Endothelial cell of umbilical vein (primary cell): ENCODE measurements around the gene ATXN1. TPM values are rescaled to one million over a fixed set of nuclear protein-coding genes. Genes with fewer than 3 reads are reported as not detected.

Source experiments
- BruUV-seq: library from RNA; stranded (reverse); fragments of 400-500 nt; replicated peaks from 2 replicates; lab custom pipeline; 2021; lab: Mats Ljungman, UMichigan
- CTCF ChIA-PET: fragments of 300-600, 350-600 bp; sonication (Branson Sonifier 250); formaldehyde crosslinking; loops from one replicate; lab custom pipeline; 2021; ENCODE audit warnings: antibody characterized with exemption, inconsistent platforms; lab: Charles Lee
- POLR2A ChIA-PET: fragments of 300-600, 350-600 bp; sonication (Branson Sonifier 250); formaldehyde crosslinking; loops from one replicate; lab custom pipeline; 2021; ENCODE audit warnings: antibody characterized with exemption, inconsistent platforms; lab: Charles Lee
- DNase-seq: peaks from one replicate; pipeline ENCODE4 v3.0.0-alpha.2; 2011; ENCODE audit warnings: low read depth, low spot score
- FAIRE-seq: peaks from 2 replicates; lab custom pipeline; 2011; peaks lifted over from hg19 to GRCh38; lab: Jason Lieb, UNC
- H2AFZ ChIP-seq: 2 replicates; pipeline ENCODE4 v1.6.0; 2012; ENCODE audit warnings: low read depth, low read length, control low read depth, inconsistent platforms
- H3K27ac ChIP-seq: 2 replicates; pipeline ENCODE4 v1.5.1; 2011; ENCODE audit warnings: low read depth, mild to moderate bottlenecking, control low read depth, low read length, moderate library complexity; ENCODE audit not compliant: insufficient read depth
- H3K27me3 ChIP-seq, 2 experiments: 2 replicates each; pipeline versions ENCODE4 v1.6.0 to v1.6.1; 2011; ENCODE audit warnings: low read length in 2 of 2, mixed read lengths in 1 of 2; ENCODE audit not compliant: control insufficient read depth in 2 of 2, insufficient read depth in 2 of 2
- H3K36me3 ChIP-seq, 2 experiments: 2 replicates in 1 of 2; 3 replicates in 1 of 2; pipeline ENCODE4 v1.5.1; 2011; ENCODE audit warnings: low read length in 2 of 2, mild to moderate bottlenecking in 1 of 2, moderate library complexity in 1 of 2; ENCODE audit not compliant: control insufficient read depth in 2 of 2, insufficient read depth in 2 of 2; ENCODE audit errors: extremely low read depth in 1 of 2
- H3K4me1 ChIP-seq: 3 replicates; pipeline ENCODE4 v1.5.1; 2011; ENCODE audit warnings: mild to moderate bottlenecking, low read length; ENCODE audit not compliant: control insufficient read depth, insufficient read depth; ENCODE audit errors: extremely low read depth
- H3K4me2 ChIP-seq: 2 replicates; pipeline ENCODE4 v1.6.1; 2011; ENCODE audit warnings: low read length, control low read depth, mixed read lengths; ENCODE audit not compliant: insufficient read depth
- H3K4me3 ChIP-seq, 3 experiments: fragments of 200-600 bp in 1 of 3; sonication (generic), shearing (Covaris generic) in 1 of 3; replicated peaks in 1 of 3; 2 replicates each; pipeline ENCODE4 v1.5.1; 2011 to 2016; ENCODE audit warnings: control low read depth in 3 of 3, low read length in 3 of 3, mild to moderate bottlenecking in 2 of 3, inconsistent platforms in 1 of 3, low read depth in 1 of 3, moderate library complexity in 1 of 3; ENCODE audit not compliant: insufficient read depth in 1 of 3
- H3K79me2 ChIP-seq: 2 replicates; pipeline ENCODE4 v1.6.0; 2012; ENCODE audit warnings: low read length, inconsistent platforms; ENCODE audit not compliant: control insufficient read depth, insufficient read depth
- H3K9ac ChIP-seq: replicated peaks from 2 replicates; pipeline ENCODE3; 2011; ENCODE audit warnings: low read length, control low read depth; ENCODE audit not compliant: insufficient read depth; ENCODE audit errors: extremely low read depth
- H3K9me1 ChIP-seq: replicated peaks from 3 replicates; pipeline ENCODE4 v1.6.0; 2011; ENCODE audit warnings: mild to moderate bottlenecking, low read length; ENCODE audit not compliant: control insufficient read depth, insufficient read depth; ENCODE audit errors: extremely low read depth
- H3K9me3 ChIP-seq: replicated peaks from 2 replicates; pipeline ENCODE4 v1.5.1; 2012; ENCODE audit warnings: low read length, inconsistent platforms; ENCODE audit not compliant: control insufficient read depth, insufficient read depth
- H4K20me1 ChIP-seq: replicated peaks from 2 replicates; pipeline ENCODE3; 2011; ENCODE audit warnings: mild to moderate bottlenecking, low read length; ENCODE audit not compliant: control insufficient read depth, insufficient read depth; ENCODE audit errors: extremely low read depth
- CTCF ChIP-seq, 2 donors: IDR thresholded peaks; 1 replicate in 1 of 2; 2 replicates in 1 of 2; pipeline ENCODE4 v1.5.1; 2011; ENCODE audit warnings: low read length in 2 of 2, mild to moderate bottlenecking in 2 of 2, moderate library complexity in 2 of 2, control low read depth in 1 of 2, inconsistent platforms in 1 of 2, low read depth in 1 of 2; ENCODE audit not compliant: insufficient read depth in 1 of 2; ENCODE audit errors: extremely low read depth in 1 of 2
- EZH2 ChIP-seq: IDR thresholded peaks from 2 replicates; pipeline ENCODE4 v1.6.1; 2012; ENCODE audit warnings: borderline replicate concordance, low read depth, mild to moderate bottlenecking, moderate library complexity, low read length, inconsistent platforms; ENCODE audit not compliant: severe bottlenecking
- FOS ChIP-seq: IDR thresholded peaks from 2 replicates; pipeline ENCODE4 v1.6.1; 2011; ENCODE audit warnings: mild to moderate bottlenecking, low read length, moderate library complexity, borderline replicate concordance; ENCODE audit not compliant: insufficient read depth
- GATA2 ChIP-seq: IDR thresholded peaks from 2 replicates; pipeline ENCODE4 v1.7.0; 2011; ENCODE audit warnings: low read depth, mild to moderate bottlenecking, moderate library complexity, mixed read lengths, low read length; ENCODE audit not compliant: insufficient read length, insufficient read depth
- JUN ChIP-seq: IDR thresholded peaks from 2 replicates; pipeline ENCODE4 v1.6.1; 2011; ENCODE audit warnings: borderline replicate concordance, low read depth; ENCODE audit not compliant: insufficient read length, insufficient read depth
- MYC ChIP-seq: IDR thresholded peaks from one replicate; pipeline ENCODE4 v1.6.1; 2011; ENCODE audit warnings: mild to moderate bottlenecking, low read depth, low read length
- POLR2A ChIP-seq: IDR thresholded peaks from 2 replicates; pipeline ENCODE4 v1.6.1; 2012; ENCODE audit warnings: low read depth, mild to moderate bottlenecking, control low read depth, low read length
- dilution Hi-C: fragments of 300-500 bp; cut with MboI; formaldehyde crosslinking; loops from one replicate; pipeline ENCODE4 v1.15.0; 2019; ENCODE audit warnings: low sequenced_read_pairs; ENCODE audit not compliant: extremely low pct_ligation_motif_present
- intact Hi-C: fragments of 100-400 bp; cut with micrococcal nuclease; formaldehyde crosslinking; loops from one replicate; pipeline ENCODE4 v1.10.0; 2022
- polyA plus RNA-seq, 4 experiments: library from polyadenylated mRNA; depleted of rRNA in 3 of 4; stranded (reverse) in 3 of 4; unstranded in 1 of 4; fragments of >200 nt; gene quantifications; 2 replicates each; pipeline versions ENCODE4 v1.2.1 to v1.2.3, GENCODE V29; 2011 to 2012; ENCODE audit warnings: missing spikeins in 1 of 4
- total RNA-seq: library from RNA; stranded (reverse); gene quantifications from 2 replicates; pipeline ENCODE4 v1.2.3, GENCODE V29; 2021

ATXN1 gene
- total and polyA plus RNA-seq, 2 donors (not counting 3 experiments of a cell fraction or from before 2014, with no cell fraction given): 16.4 to 33.0 TPM

GRCh38 chr6:16278750-16279149, 482.5 kb downstream of the ATXN1 start:
- DNase-seq (no peak), FAIRE-seq (no peak)
- Histone ChIP-seq H3K9me3 (no peaks in the 10 kb centered on the region), H3K36me3 (peaks cover 0 to 9% of the 10 kb centered on the region in 2 experiments), H3K4me1 (peaks cover 9% of the 10 kb centered on the region), H3K9me1 (no peaks in the 10 kb centered on the region), H3K9ac (no peak overlapping the region), H3K4me2 (no peak overlapping the region), H3K4me3 (no peak overlapping the region), H2AFZ (no peak overlapping the region), H3K79me2 (no peaks in the 10 kb centered on the region), H4K20me1 (no peaks in the 10 kb centered on the region), H3K27ac (no peak overlapping the region), H3K27me3 (no peaks in the 10 kb centered on the region)
- no TSS peak for BruUV-seq
- dilution Hi-C loops (no loop called here), intact Hi-C loops (no loop called here)
- CTCF ChIA-PET: interaction anchor here (1.2 to 1.6 kb wide), 4 partner anchors 10 to 73 kb away, joined by 4 to 5 read pairs (median 4); no protein-coding TSS in a partner anchor
- TF ChIP-seq EZH2 (no peak), FOS (no peak), JUN (no peak), POLR2A (no peak), CTCF (IDR thresholded peaks at IDR 0.05; ENCODE audit: extremely low read depth in 1 of 2, insufficient read depth in 1 of 2, low read depth in 1 of 2, low read length in 2 of 2) (no peak), MYC (no peak), GATA2 (no peak)
- POLR2A ChIA-PET: no interaction called here
